Pancreas (tissue), 10 donors: ENCODE results near the gene KIFC3. TPM values are rescaled to one million over a fixed set of nuclear protein-coding genes. Genes with fewer than 3 reads are reported as not detected.

ENCODE experiments used
- ATAC-seq, 4 donors: fragments of 200-7000 bp; cut with Tn5 transposase; one replicate each; pipeline versions ENCODE4 v1.8.0 to v1.9.1; 2020; ENCODE audit warnings: mild to moderate bottlenecking in 4 of 4, moderate library complexity in 4 of 4
- DNase-seq, 6 donors: peaks; one replicate each; pipeline ENCODE4 v3.0.0-alpha.2; 2020
- FAIRE-seq: peaks from 2 replicates; lab custom pipeline; 2012; peaks lifted over from hg19 to GRCh38; lab: Jason Lieb, UNC
- H3K27ac ChIP-seq, 4 donors: fragments of 200-600 bp; sonication (generic); 1 replicate in 3 of 4; 2 replicates in 1 of 4; pipeline versions ENCODE4 v1.5.0 to v1.8.0; 2020
- H3K27me3 ChIP-seq, 4 donors: fragments of 200-600 bp; one replicate each; pipeline ENCODE4 v1.8.0; 2021
- H3K36me3 ChIP-seq, 3 donors: fragments of 200-600 bp; sonication (generic) in 1 of 3; one replicate each; pipeline versions ENCODE4 v1.5.0 to v1.8.0; 2020 to 2021
- H3K4me1 ChIP-seq, 3 donors: fragments of 200-600 bp; one replicate each; pipeline ENCODE4 v1.8.0; 2021
- H3K4me3 ChIP-seq, 4 donors: fragments of 200-600 bp; sonication (generic) in 2 of 4; one replicate each; pipeline versions ENCODE4 v1.5.0 to v1.8.0; 2020 to 2021
- H3K9me3 ChIP-seq, 4 donors: fragments of 200-600 bp; one replicate each; pipeline ENCODE4 v1.8.0; 2021
- WGBS, 2 donors: extraction: QIAGEN DNeasy Blood & Tissue Kit; methylation state at CpG; one replicate each; pipeline ENCODE4 v1.1.7; 2013; 5-methylcytosine and 5-hydroxymethylcytosine counted together
- intact Hi-C, 3 donors: fragments of 100-400 bp; cut with DNase I; formaldehyde crosslinking; loops; one replicate each; pipeline versions ENCODE4 v1.11.1 to v1.14.2; 2022
- polyA plus RNA-seq, 2 donors: library from polyadenylated mRNA; stranded (reverse); fragments of 200-250 nt; gene quantifications; one replicate each; pipeline ENCODE4 v1.2.3, GENCODE V29; 2013
- total RNA-seq, 6 donors: library from RNA; stranded (reverse); fragmentation: NEBNext Ultra II Directional in 4 of 6; extraction: Animal tissue kit (Norgen Biotek cat#: 25700) in 4 of 6; gene quantifications; one replicate each; pipeline versions ENCODE4 v1.2.1 to v1.2.4, GENCODE V29; 2021 to 2023
- TF ChIP-seq, protein P1 (sequence below), 4 donors: fragments of 200-600 bp; sonication (generic) in 3 of 4; IDR thresholded peaks; one replicate each; pipeline versions ENCODE4 v1.5.0 to v1.8.0; 2021; ENCODE audit warnings: antibody characterized with exemption in 4 of 4
- donor health status: healthy with polysubstance abuse.
- donor health status: DM: no; HTN: no; CAD: no; lungs with moderate emphysema.
- donor health status: DM: no; HTN: no; CAD: no.
- donor health status: control.
- donor health status: control.
- donor health status: Bipolar disorder and iron deficiency.
- donor health status: DM: yes; HTN: yes; CAD: no.
- donor health status: DM: no; HTN: no; CAD: no.
- donor health status: DM: no; HTN: no; CAD: no.
- donor health status: DM: yes; HTN: yes; CAD: no.

Gene KIFC3
- total and polyA plus RNA-seq, 8 donors, result 33.8 to 284 (median 61.1) TPM

DNA sequence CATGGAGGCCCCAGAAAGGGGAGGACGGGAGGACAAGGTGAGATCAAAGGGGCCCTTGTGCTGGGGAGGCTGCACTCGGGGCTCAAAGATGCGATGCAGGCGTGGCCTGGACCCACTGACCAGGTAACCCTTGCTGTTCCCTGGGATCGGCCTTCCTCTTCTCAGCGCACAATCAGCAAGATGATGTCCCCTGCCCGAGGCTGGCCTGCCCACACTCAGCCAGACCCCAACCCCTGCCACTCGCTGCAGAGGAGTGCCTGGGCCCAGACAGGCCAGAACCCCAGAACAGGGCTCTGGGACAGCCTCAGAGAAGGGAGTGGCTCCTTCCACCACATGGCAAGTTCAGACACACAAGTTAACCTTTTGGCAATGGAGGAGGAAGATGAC lies 14.8 kb downstream of the KIFC3 start:
- 76 to 84% methylated on average over 8 of the region's 8 CpGs for WGBS, 2 donors
- peak in 2 of 6 donors; percentile 14 to 52 for DNase-seq
- Histone ChIP-seq H3K9me3 (no peaks in the 10 kb centered on the region), H3K36me3 (peaks cover 0 to 22% (median 0%) of the 10 kb centered on the region in 3 donors), H3K27ac (no peak overlapping the region), H3K4me3 (no peak overlapping the region), H3K4me1 (peaks cover 0 to 5% (median 3%) of the 10 kb centered on the region in 3 donors), H3K27me3 (no peaks in the 10 kb centered on the region)
- TF ChIP-seq, protein P1, sequence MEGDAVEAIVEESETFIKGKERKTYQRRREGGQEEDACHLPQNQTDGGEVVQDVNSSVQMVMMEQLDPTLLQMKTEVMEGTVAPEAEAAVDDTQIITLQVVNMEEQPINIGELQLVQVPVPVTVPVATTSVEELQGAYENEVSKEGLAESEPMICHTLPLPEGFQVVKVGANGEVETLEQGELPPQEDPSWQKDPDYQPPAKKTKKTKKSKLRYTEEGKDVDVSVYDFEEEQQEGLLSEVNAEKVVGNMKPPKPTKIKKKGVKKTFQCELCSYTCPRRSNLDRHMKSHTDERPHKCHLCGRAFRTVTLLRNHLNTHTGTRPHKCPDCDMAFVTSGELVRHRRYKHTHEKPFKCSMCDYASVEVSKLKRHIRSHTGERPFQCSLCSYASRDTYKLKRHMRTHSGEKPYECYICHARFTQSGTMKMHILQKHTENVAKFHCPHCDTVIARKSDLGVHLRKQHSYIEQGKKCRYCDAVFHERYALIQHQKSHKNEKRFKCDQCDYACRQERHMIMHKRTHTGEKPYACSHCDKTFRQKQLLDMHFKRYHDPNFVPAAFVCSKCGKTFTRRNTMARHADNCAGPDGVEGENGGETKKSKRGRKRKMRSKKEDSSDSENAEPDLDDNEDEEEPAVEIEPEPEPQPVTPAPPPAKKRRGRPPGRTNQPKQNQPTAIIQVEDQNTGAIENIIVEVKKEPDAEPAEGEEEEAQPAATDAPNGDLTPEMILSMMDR (IDR thresholded peaks at IDR 0.05), result no peak
- FAIRE-seq, result no peak
- no peak for ATAC-seq
- intact Hi-C loops, result no loop called here

DNA sequence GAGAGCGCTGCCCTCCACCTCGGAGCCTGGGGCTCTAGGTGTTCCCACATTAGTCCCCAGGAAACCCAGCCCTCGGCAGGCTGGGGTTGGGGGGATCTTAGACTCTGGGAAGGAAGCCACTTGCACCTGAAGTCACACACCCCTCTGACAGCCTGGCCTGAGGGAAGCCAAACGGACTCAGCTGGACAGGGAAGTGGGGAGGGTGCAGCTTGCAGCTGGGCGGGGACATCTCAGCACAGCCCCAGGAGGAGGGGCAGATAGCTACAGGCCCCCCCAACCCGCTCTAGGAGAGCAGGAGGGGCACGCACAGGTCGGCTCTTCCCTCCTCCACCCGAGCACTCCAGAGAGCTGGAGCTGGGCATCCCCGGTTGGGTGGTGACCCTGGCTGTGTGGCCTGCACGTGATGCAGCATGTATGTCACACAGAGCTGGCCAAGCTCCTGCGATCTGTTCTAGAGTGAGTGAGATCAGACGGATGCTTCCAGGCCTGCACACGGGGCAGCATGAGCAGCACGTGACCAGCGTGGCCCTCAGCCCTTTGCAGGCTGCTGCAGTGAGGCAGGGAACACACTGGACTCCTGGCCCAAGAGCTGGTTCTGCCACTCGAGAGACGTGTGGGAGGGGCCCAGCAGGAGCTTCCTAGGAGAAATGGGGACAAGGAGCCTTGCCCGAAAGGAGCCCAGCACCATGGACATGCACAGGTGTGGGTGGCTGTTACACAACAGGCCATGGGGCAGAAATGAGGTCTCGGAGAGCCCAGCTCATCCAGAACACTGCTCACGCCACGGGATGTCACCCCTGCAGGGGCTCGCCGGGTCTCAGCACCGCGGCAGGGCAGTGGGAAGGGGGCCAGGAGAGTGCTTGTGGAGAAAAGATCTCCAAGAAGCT lies 15.4 kb downstream of the KIFC3 start:
- WGBS, 2 donors, result 78 to 80% methylated on average over 26 of the region's 26 CpGs
- ATAC-seq (peak; percentile 26 to 48 (median 36)), FAIRE-seq (no peak), DNase-seq (peak in 2 of 6 donors; percentile 58)
- Histone ChIP-seq H3K4me3 (no peak overlapping the region), H3K27me3 (no peaks in the 10 kb centered on the region), H3K27ac (no peak overlapping the region), H3K4me1 (peaks cover 0 to 7% (median 5%) of the 10 kb centered on the region in 3 donors), H3K36me3 (peaks cover 0 to 18% (median 0%) of the 10 kb centered on the region in 3 donors), H3K9me3 (no peaks in the 10 kb centered on the region)
- TF ChIP-seq, protein P1 (IDR thresholded peaks at IDR 0.05), result no peak
- intact Hi-C loops, result no loop called here

DNA sequence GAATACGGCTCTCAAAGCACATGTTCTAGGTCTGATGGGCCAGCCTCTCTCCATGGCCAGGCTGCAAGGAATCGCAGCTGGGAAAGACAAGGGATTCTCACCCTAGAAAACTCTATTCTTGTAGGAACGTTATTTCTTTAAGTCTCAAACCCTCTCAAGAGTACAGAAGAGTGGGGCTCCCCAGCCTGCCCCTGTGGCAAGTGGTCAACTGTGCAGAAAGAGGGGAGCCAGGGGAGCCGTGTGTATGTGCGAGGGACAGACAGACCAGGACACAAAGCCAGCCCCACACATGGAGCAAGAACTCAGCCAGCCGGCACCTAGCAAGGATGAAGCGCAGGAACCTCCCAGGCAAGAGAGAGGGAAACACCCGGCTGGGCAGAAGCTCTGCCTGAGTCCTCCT lies 16.4 kb downstream of the KIFC3 start:
- FAIRE-seq (no peak), DNase-seq (no peak), ATAC-seq (no peak)
- no peak overlapping the region for H3K4me3 ChIP-seq
- peaks cover 0 to 7% (median 0%) of the 10 kb centered on the region in 3 donors for H3K4me1 ChIP-seq
- intact Hi-C loops, result no loop called here
- peaks cover 0 to 18% (median 0%) of the 10 kb centered on the region in 3 donors for H3K36me3 ChIP-seq
- 92 to 94% methylated on average over 8 of the region's 8 CpGs for WGBS, 2 donors
- H3K27ac ChIP-seq, result no peak overlapping the region
- H3K9me3 ChIP-seq, result no peaks in the 10 kb centered on the region
- TF ChIP-seq, protein P1 (IDR thresholded peaks at IDR 0.05), result no peak
- no peaks in the 10 kb centered on the region for H3K27me3 ChIP-seq

DNA sequence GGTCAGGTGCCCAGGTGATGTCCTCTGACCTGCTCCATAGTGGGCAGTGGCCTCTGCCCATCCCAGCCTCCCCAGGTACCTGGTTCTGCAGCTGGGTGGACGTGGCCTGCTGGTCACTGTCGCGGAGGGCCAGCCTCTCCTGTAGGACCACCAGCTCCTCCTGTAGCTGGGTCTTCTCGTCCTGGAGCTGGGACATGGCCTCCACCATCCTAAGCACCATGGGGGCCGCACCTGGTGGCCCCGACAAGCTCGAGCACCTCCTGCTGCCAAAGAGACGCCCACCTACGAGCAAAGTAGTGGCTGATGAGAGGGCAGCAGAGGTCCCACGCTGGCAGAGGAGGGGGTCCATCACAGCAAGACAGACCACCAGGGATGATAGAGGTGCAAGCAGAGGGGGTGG lies 16.9 kb downstream of the KIFC3 start:
- TF ChIP-seq, protein P1 (IDR thresholded peaks at IDR 0.05), result no peak
- FAIRE-seq (no peak), ATAC-seq (no peak), DNase-seq (peak in 1 of 6 donors; percentile 55)
- intact Hi-C loops, result no loop called here
- Histone ChIP-seq H3K4me3 (no peak overlapping the region), H3K27ac (no peak overlapping the region), H3K27me3 (no peaks in the 10 kb centered on the region), H3K4me1 (peaks cover 0 to 7% (median 0%) of the 10 kb centered on the region in 3 donors), H3K36me3 (peaks cover 0 to 18% (median 0%) of the 10 kb centered on the region in 3 donors), H3K9me3 (no peaks in the 10 kb centered on the region)
- WGBS, 2 donors, result 94% methylated on average over 8 to 10 of the region's 10 CpGs

DNA sequence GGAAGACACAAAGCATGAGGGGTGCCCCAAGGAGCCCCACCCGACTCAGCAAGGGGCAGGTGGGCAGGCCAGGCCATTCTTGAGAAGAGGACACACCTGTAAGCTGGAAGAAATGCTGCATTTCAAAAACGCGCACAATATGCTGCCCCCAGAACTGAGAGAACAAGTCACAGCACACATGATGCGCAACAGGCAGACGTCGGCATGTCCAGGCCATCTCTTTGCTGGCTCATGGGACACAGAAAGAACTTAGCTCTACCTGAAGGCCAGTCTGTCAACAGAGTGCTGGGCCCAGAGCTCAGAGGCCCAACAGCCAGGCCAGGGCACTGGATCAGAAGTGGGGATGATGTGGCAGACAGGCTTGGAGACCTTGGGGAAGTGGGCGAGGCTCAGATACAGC lies 18.0 kb downstream of the KIFC3 start:
- Histone ChIP-seq H3K27me3 (no peaks in the 10 kb centered on the region), H3K4me1 (peaks cover 0 to 7% (median 0%) of the 10 kb centered on the region in 3 donors), H3K36me3 (peaks cover 0 to 18% (median 0%) of the 10 kb centered on the region in 3 donors), H3K4me3 (no peak overlapping the region), H3K9me3 (no peaks in the 10 kb centered on the region), H3K27ac (no peak overlapping the region)
- TF ChIP-seq, protein P1 (IDR thresholded peaks at IDR 0.05), result no peak
- FAIRE-seq, result no peak
- no peak for ATAC-seq
- intact Hi-C loops, result no loop called here
- DNase-seq, result no peak
- WGBS, 2 donors, result 91 to 94% methylated on average over 7 of the region's 7 CpGs
